Measurements from ENCODE around the gene E4F1.
A peak's percentile ranks its signal among the peaks of the same experiment; 100 is the strongest.
"Not testable (repeated sequence)": the region's sequence is repeated elsewhere in the genome, so short reads cannot be mapped to it uniquely, and the experiment has no call there.

Gene E4F1

GRCh38 chr16:2190002-2190658 lies 33.3 kb upstream of the E4F1 start:
- no peak for DNase-seq (ENCODE audit: low read depth in 2 of 2)

GRCh38 chr16:2190659-2191445 lies 32.5 kb upstream of the E4F1 start:
- no peak for DNase-seq (ENCODE audit: low read depth in 2 of 2)

- no peak for DNase-seq (ENCODE audit: low read depth in 2 of 2)
Observed at GRCh38 chr16:2191446-2191706, 32.0 kb upstream of the E4F1 start.

- DNase-seq (ENCODE audit: low read depth in 2 of 2) = no peak
Observed at GRCh38 chr16:2194166-2194834, 29.1 kb upstream of the E4F1 start.

GRCh38 chr16:2194852-2195321 lies 28.5 kb upstream of the E4F1 start:
- peak in 1 of 2 donors; percentile 41 for DNase-seq (ENCODE audit: low read depth in 2 of 2)

- DNase-seq (ENCODE audit: low read depth in 2 of 2) = no peak
Observed at GRCh38 chr16:2195322-2196161, 27.8 kb upstream of the E4F1 start.

- no peak for DNase-seq (ENCODE audit: low read depth in 2 of 2)
Observed at GRCh38 chr16:2196162-2196980, 27.0 kb upstream of the E4F1 start, which contains the start of gene CASKIN1. CASKIN1 (minus strand) TSS chr16:2196605; CDS start chr16:2196432, 173 bp downstream.

GRCh38 chr16:2196981-2197511 lies 26.3 kb upstream of the E4F1 start:
- no peak for DNase-seq (ENCODE audit: low read depth in 2 of 2)

GRCh38 chr16:2197765-2198164 lies 25.6 kb upstream of the E4F1 start:
- no peak for DNase-seq (ENCODE audit: low read depth in 2 of 2)

GRCh38 chr16:2198283-2198682 lies 25.1 kb upstream of the E4F1 start:
- no peak for DNase-seq (ENCODE audit: low read depth in 2 of 2)

- DNase-seq (ENCODE audit: low read depth in 2 of 2) = no peak
Observed at GRCh38 chr16:2199095-2199494, 24.3 kb upstream of the E4F1 start.

- no peak for DNase-seq (ENCODE audit: low read depth in 2 of 2)
Observed at GRCh38 chr16:2199621-2200139, 23.7 kb upstream of the E4F1 start.

- DNase-seq (ENCODE audit: low read depth in 2 of 2) = no peak
Observed at GRCh38 chr16:2200313-2200712, 23.1 kb upstream of the E4F1 start.

- DNase-seq (ENCODE audit: low read depth in 2 of 2) = not testable (repeated sequence)
Observed at GRCh38 chr16:2203119-2203688, 20.2 kb upstream of the E4F1 start.

- DNase-seq (ENCODE audit: low read depth in 2 of 2) = no peak
Observed at GRCh38 chr16:2204416-2205103, 18.8 kb upstream of the E4F1 start.

GRCh38 chr16:2205104-2205966 lies 18.1 kb upstream of the E4F1 start, which contains the start of gene MLST8:
MLST8 (plus strand) TSS chr16:2205454; CDS start chr16:2206086, 632 bp downstream.
- peak; percentile 89 to 91 for DNase-seq (ENCODE audit: low read depth in 2 of 2)

GRCh38 chr16:2205967-2206313 lies 17.5 kb upstream of the E4F1 start:
- DNase-seq (ENCODE audit: low read depth in 2 of 2) = no peak

GRCh38 chr16:2206420-2206779 lies 17.0 kb upstream of the E4F1 start:
- DNase-seq (ENCODE audit: low read depth in 2 of 2) = no peak
